ENCODE data around the gene FBXL7.

DNA sequence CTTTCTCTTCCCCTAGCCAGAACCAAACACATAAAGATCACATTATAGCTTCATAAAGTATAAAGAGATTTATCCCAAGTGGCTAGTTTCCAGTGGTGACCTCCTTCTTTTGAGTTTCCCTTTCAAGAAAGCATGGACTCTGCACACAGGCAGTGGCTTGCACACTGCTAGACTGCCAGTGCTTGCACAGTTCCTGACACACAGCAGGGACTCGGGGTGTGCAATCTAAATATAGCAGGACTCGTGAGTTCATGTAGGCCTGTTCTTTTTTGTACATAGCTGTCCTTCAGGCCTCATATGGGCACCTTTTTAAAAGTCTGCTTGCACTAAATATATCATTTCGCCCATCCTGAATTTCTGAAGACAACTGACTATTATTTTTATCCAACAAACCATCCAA, 308.6 kb downstream of the FBXL7 start:
- no peak for TF ChIP-seq EZH2 (IDR thresholded peaks at IDR 0.05; ENCODE audit: low read length)
- TF ChIP-seq, protein P1, sequence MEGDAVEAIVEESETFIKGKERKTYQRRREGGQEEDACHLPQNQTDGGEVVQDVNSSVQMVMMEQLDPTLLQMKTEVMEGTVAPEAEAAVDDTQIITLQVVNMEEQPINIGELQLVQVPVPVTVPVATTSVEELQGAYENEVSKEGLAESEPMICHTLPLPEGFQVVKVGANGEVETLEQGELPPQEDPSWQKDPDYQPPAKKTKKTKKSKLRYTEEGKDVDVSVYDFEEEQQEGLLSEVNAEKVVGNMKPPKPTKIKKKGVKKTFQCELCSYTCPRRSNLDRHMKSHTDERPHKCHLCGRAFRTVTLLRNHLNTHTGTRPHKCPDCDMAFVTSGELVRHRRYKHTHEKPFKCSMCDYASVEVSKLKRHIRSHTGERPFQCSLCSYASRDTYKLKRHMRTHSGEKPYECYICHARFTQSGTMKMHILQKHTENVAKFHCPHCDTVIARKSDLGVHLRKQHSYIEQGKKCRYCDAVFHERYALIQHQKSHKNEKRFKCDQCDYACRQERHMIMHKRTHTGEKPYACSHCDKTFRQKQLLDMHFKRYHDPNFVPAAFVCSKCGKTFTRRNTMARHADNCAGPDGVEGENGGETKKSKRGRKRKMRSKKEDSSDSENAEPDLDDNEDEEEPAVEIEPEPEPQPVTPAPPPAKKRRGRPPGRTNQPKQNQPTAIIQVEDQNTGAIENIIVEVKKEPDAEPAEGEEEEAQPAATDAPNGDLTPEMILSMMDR (optimal IDR thresholded peaks at IDR 0.05 in 1 of 3, IDR thresholded peaks at IDR 0.05 in 1 of 3, conservative IDR thresholded peaks at IDR 0.05 in 1 of 3; ENCODE audit: extremely low read depth in 1 of 3, insufficient read depth in 2 of 3, low read length in 3 of 3): no peak
